ENCODE results near the gene TCF12. TPM values are rescaled to one million over a fixed set of nuclear protein-coding genes. Genes with fewer than 3 reads are reported as not detected.
A peak's percentile ranks its signal among the peaks of the same experiment; 100 is the strongest.

Gene TCF12
- polyA plus RNA-seq, 1 donor = 69.4 TPM

DNA sequence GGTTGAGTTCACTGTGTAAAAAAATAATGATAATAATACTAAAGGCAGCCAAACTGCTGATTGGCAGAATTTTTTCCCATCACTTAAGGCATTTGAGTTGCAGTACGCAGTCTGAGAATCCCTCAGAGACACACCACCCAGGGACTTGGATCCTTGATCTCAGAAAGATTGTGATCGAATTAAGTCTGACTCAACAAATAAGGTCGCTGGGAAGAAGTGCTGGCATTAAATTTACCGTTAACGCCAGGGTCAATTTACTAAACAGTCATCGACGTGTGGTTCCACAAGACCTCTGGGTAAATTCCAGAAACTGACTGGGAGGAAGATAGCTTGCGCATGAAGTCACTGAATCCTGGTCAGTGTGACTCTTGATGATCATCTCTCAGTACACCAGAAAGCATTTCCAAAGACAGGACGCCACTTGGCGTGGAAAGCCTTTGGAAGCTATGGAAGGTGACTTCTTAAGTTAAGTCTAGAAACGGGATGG is 409.6 kb downstream of the TCF12 start:
- Histone ChIP-seq H3K36me3 (ENCODE audit: control insufficient read depth, insufficient read depth, low read length) (no peaks in the 10 kb centered on the region), H3K27me3 (ENCODE audit: control insufficient read depth, insufficient read depth, low read length) (no peaks in the 10 kb centered on the region), H3K9me3 (ENCODE audit: control insufficient read depth, low read depth, low read length) (no peaks in the 10 kb centered on the region), H3K27ac (ENCODE audit: low read length) (peak overlapping the region; percentile 81), H3K4me3 (ENCODE audit: low read length) (no peak overlapping the region), H3K4me1 (ENCODE audit: control insufficient read depth, insufficient read depth, low read length) (peaks cover 38% of the 10 kb centered on the region)
- no CpG with 5 or more reads among the region's 11 CpGs for WGBS (ENCODE audit: insufficient coverage, low lambda C conversion rate)
- no peak for DNase-seq

DNA sequence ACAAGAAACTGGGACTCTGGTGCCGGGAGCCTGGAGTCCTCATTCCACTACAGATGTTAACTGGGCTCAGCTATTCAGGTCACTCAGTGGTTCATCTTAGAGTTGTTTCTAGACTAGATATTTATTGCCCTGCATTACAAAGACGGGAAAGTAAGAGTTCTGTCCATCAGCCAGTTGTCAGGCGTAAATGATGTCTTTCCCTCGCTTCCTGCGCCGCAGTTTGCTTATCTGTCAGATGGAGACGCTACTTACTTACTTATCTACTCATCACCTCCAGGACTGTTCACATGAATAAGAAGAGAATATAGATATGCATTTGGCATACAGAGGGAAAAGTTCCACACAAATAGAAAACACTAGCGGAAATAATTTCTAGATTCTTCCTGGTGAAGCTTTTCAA is 410.0 kb downstream of the TCF12 start:
- no peak for DNase-seq
- Histone ChIP-seq H3K4me1 (ENCODE audit: control insufficient read depth, insufficient read depth, low read length) (peaks cover 34% of the 10 kb centered on the region), H3K4me3 (ENCODE audit: low read length) (no peak overlapping the region), H3K36me3 (ENCODE audit: control insufficient read depth, insufficient read depth, low read length) (no peaks in the 10 kb centered on the region), H3K27ac (ENCODE audit: low read length) (no peak overlapping the region), H3K9me3 (ENCODE audit: control insufficient read depth, low read depth, low read length) (no peaks in the 10 kb centered on the region), H3K27me3 (ENCODE audit: control insufficient read depth, insufficient read depth, low read length) (no peaks in the 10 kb centered on the region)
- 100% methylated on average over 1 of the region's 8 CpGs for WGBS (ENCODE audit: insufficient coverage, low lambda C conversion rate)

DNA sequence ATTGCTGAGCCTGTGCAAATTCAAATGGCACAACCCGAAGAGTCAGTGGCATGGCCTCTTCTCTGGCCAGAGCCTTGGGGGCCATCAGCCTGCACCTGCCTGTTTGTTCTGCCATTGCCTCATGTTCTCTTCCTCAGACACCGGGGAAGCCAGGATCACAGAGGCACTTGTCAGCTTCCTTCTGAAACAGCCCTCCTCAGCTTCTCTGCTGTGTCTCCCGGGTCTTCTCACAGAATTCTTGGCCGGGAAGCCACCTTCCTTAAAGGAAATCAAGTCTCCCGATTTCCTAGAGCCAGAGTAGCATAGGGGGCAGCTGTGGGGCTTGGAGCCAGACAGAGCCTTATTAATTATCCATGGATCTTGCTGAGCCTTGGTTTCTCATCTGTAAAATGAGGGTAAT is 410.5 kb downstream of the TCF12 start:
- Histone ChIP-seq H3K4me1 (ENCODE audit: control insufficient read depth, insufficient read depth, low read length) (peaks cover 33% of the 10 kb centered on the region), H3K4me3 (ENCODE audit: low read length) (no peak overlapping the region), H3K27me3 (ENCODE audit: control insufficient read depth, insufficient read depth, low read length) (no peaks in the 10 kb centered on the region), H3K27ac (ENCODE audit: low read length) (no peak overlapping the region), H3K36me3 (ENCODE audit: control insufficient read depth, insufficient read depth, low read length) (no peaks in the 10 kb centered on the region), H3K9me3 (ENCODE audit: control insufficient read depth, low read depth, low read length) (no peaks in the 10 kb centered on the region)
- no peak for DNase-seq
- no CpG with 5 or more reads among the region's 5 CpGs for WGBS (ENCODE audit: insufficient coverage, low lambda C conversion rate)

DNA sequence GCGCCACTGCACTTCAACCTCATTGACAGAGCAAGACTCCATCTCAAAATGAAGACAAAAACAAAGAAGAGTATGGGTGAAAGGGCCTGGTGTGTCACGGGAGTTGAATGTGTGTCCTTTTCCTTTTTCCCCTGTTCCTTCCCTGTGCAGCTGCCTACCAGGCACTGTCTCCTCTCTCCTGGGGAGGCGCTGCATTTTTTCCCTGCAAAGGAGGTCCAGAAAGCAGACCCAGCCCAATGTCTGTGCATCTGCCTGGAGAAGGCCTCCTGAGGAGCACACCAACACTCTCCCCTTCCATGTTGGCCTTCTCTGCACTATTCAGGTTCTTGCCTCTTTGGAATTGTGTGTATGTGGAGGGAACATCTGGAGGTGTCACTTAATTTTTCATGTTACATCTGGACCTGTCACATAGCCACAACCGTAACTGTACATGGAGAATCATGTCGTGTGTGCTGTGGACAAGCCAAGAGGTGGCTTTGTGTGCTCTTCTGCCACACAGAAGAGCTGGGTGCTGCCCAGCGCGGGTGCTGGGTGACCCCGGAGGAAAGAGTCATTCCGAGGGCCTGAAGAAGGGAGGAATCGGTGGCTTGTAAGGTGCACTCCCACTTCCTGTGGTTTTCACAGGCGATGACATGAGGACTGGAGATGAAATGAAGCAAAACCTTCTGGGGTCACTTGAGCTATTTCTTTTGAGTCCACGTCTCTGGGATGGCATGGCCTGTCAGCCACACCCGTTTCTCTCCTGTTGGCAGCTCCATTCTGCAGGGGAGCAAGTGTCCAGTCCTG is 411.3 kb downstream of the TCF12 start:
- H3K4me1 ChIP-seq (ENCODE audit: control insufficient read depth, insufficient read depth, low read length) = peaks cover 40% of the 10 kb centered on the region
- H3K9me3 ChIP-seq (ENCODE audit: control insufficient read depth, low read depth, low read length) = no peaks in the 10 kb centered on the region
- H3K27ac ChIP-seq (ENCODE audit: low read length) = no peak overlapping the region
- no peak overlapping the region for H3K4me3 ChIP-seq (ENCODE audit: low read length)
- no peaks in the 10 kb centered on the region for H3K36me3 ChIP-seq (ENCODE audit: control insufficient read depth, insufficient read depth, low read length)
- WGBS (ENCODE audit: insufficient coverage, low lambda C conversion rate) = no CpG with 5 or more reads among the region's 13 CpGs
- no peak for DNase-seq
- H3K27me3 ChIP-seq (ENCODE audit: control insufficient read depth, insufficient read depth, low read length) = no peaks in the 10 kb centered on the region

DNA sequence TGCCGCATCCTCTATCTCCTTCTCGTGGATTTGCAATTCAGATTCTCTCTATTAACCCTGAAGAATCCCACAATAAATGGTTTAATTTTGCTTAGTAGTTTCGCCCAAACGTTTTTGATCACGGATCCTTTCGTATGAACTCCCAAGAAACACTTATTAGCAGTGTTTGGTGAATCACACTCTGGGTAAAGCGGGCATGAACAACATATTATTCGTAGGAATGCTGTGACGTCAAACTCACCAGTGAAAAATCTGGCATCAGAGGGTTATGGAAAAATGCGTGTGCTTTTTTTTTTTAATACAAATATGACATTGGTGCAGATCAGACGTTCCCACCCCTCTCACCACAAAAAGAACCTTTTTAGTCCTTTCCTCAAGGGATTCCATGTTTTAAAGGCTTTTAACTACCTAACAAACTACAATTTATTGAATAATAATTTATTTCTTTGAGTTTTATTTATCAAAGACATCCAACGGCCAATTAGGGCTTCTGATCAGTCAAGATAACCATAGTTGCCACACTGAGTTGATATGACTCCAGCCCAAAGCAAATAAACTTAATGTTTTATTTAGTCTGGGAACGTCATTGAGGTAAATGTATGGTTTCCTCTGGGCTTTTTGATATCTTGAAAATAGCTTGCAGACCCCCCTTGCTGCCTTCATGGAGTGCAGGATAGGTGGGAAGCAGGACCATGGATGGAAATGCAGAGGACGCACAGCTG is 412.3 kb downstream of the TCF12 start:
- no peak for DNase-seq
- Histone ChIP-seq H3K4me3 (ENCODE audit: low read length) (no peak overlapping the region), H3K27me3 (ENCODE audit: control insufficient read depth, insufficient read depth, low read length) (no peaks in the 10 kb centered on the region), H3K4me1 (ENCODE audit: control insufficient read depth, insufficient read depth, low read length) (peaks cover 42% of the 10 kb centered on the region), H3K27ac (ENCODE audit: low read length) (no peak overlapping the region), H3K9me3 (ENCODE audit: control insufficient read depth, low read depth, low read length) (no peaks in the 10 kb centered on the region), H3K36me3 (ENCODE audit: control insufficient read depth, insufficient read depth, low read length) (no peaks in the 10 kb centered on the region)
- 89% methylated on average over 8 of the region's 14 CpGs for WGBS (ENCODE audit: insufficient coverage, low lambda C conversion rate)

DNA sequence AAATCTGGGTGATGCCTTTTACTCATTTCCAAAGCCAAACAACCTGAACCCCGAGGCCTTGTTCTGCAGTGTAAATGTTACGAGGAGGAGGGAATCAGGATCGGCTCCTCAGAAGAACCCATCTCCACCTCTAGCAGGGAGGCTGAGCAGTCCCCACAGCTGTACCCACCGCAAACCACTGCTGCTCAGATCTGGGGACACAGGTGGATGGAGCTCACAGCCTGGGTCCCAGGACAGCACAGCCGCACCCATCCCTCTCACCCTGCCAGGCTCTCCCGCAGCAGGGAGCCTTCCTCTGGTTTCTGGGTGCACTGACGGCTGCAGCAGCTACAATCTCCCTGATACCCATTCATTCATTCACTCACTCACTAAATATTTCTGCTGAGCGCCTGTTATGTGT is 413.9 kb downstream of the TCF12 start:
- no peaks in the 10 kb centered on the region for H3K27me3 ChIP-seq (ENCODE audit: control insufficient read depth, insufficient read depth, low read length)
- no peaks in the 10 kb centered on the region for H3K36me3 ChIP-seq (ENCODE audit: control insufficient read depth, insufficient read depth, low read length)
- H3K4me3 ChIP-seq (ENCODE audit: low read length) = no peak overlapping the region
- H3K27ac ChIP-seq (ENCODE audit: low read length) = no peak overlapping the region
- peaks cover 30% of the 10 kb centered on the region for H3K4me1 ChIP-seq (ENCODE audit: control insufficient read depth, insufficient read depth, low read length)
- no peak for DNase-seq
- no CpG with 5 or more reads among the region's 8 CpGs for WGBS (ENCODE audit: insufficient coverage, low lambda C conversion rate)
- H3K9me3 ChIP-seq (ENCODE audit: control insufficient read depth, low read depth, low read length) = no peaks in the 10 kb centered on the region

DNA sequence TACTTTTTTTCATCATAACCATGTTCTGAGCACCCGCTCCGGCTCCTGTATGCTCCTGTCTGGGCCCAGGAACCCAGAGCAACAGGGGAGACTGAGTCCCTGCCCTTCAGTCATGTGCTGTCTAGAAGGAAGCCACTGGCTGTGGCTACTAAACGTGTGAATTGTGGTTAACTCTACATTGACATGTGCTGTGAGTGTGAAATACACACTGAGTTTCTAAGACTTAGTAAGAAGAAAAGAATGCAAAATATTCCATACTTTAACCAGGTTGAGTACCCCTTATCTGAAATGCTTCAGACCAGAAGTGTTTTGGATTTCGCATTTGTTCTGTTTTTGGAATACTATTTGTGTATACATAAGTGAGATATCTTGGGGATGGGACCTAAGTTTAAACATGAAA is 415.0 kb downstream of the TCF12 start:
- no peak for DNase-seq
- H3K4me3 ChIP-seq (ENCODE audit: low read length) = no peak overlapping the region
- no peak overlapping the region for H3K27ac ChIP-seq (ENCODE audit: low read length)
- no peaks in the 10 kb centered on the region for H3K27me3 ChIP-seq (ENCODE audit: control insufficient read depth, insufficient read depth, low read length)
- H3K4me1 ChIP-seq (ENCODE audit: control insufficient read depth, insufficient read depth, low read length) = peaks cover 20% of the 10 kb centered on the region
- WGBS (ENCODE audit: insufficient coverage, low lambda C conversion rate) = 83% methylated on average over 1 of the region's 4 CpGs
- no peaks in the 10 kb centered on the region for H3K36me3 ChIP-seq (ENCODE audit: control insufficient read depth, insufficient read depth, low read length)
- no peaks in the 10 kb centered on the region for H3K9me3 ChIP-seq (ENCODE audit: control insufficient read depth, low read depth, low read length)

DNA sequence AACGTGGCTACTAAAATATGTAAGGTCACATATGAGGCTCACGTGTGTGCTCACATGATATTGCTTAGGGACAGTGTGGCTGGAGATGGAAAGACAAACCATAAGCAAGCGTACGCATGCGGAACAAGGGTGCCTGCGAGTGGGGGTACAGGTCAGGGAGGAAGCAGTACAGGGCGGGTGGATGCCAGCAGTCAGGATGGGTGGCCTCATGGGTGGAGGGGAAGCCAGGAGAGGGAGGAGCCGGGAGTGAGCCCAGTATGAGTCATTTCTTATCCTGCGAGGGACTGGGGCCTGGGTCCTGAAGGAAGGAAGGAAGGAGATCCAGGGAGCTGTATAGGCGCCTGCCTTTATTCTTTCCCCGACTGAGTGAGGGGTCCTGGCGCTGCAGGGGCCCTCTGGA is 415.8 kb downstream of the TCF12 start:
- no CpG with 5 or more reads among the region's 12 CpGs for WGBS (ENCODE audit: insufficient coverage, low lambda C conversion rate)
- no peak overlapping the region for H3K4me3 ChIP-seq (ENCODE audit: low read length)
- H3K4me1 ChIP-seq (ENCODE audit: control insufficient read depth, insufficient read depth, low read length) = peaks cover 20% of the 10 kb centered on the region
- H3K9me3 ChIP-seq (ENCODE audit: control insufficient read depth, low read depth, low read length) = no peaks in the 10 kb centered on the region
- DNase-seq = peak in 1 of 2 donors; percentile 70
- H3K36me3 ChIP-seq (ENCODE audit: control insufficient read depth, insufficient read depth, low read length) = no peaks in the 10 kb centered on the region
- no peaks in the 10 kb centered on the region for H3K27me3 ChIP-seq (ENCODE audit: control insufficient read depth, insufficient read depth, low read length)
- H3K27ac ChIP-seq (ENCODE audit: low read length) = no peak overlapping the region

DNA sequence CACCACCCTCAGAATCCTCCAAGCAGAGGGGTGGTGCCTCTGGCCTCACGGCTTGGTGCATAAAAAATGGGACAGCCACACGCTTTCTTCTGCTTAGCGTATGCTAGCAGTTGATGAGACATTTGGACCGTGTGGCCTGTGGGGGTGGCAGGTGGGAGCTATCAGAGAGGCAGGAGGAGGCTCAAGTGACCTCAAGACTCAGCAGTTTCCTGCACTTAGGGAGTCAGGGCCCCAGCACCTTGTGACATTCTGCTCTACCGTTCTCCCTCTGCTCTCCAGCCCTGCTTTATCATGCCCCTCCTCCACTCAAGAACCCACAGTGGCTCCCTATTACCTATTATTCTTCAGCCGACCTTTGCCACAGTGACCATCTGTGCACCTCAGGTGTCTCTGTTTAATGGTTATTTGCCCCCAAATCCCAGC is 416.9 kb downstream of the TCF12 start:
- Histone ChIP-seq H3K4me1 (ENCODE audit: control insufficient read depth, insufficient read depth, low read length) (peaks cover 20% of the 10 kb centered on the region), H3K9me3 (ENCODE audit: control insufficient read depth, low read depth, low read length) (no peaks in the 10 kb centered on the region), H3K27ac (ENCODE audit: low read length) (peak overlapping the region; percentile 3), H3K27me3 (ENCODE audit: control insufficient read depth, insufficient read depth, low read length) (no peaks in the 10 kb centered on the region), H3K4me3 (ENCODE audit: low read length) (no peak overlapping the region), H3K36me3 (ENCODE audit: control insufficient read depth, insufficient read depth, low read length) (no peaks in the 10 kb centered on the region)
- 67% methylated on average over 1 of the region's 6 CpGs for WGBS (ENCODE audit: insufficient coverage, low lambda C conversion rate)
- peak; percentile 70 to 81 for DNase-seq

DNA sequence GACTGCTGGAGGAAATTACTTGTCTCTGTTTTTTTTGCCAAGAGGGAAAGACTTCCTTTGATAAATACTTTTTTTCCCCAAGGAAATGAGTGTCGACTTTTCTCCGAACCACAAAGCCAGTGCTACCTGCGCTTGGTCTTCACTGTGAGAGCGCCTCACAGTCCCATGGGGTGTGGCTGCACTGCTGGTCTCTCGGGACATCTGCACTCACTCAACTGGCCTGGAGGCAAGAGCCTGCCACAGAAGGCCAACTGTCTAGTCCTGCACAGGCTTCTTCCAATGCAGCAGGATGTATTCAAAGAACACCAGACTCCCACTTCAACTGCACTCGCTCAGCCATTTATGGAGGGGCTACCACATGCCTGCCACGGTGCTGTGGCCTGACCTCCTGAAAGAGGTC is 417.3 kb downstream of the TCF12 start:
- WGBS (ENCODE audit: insufficient coverage, low lambda C conversion rate) = no CpG with 5 or more reads among the region's 7 CpGs
- no peaks in the 10 kb centered on the region for H3K9me3 ChIP-seq (ENCODE audit: control insufficient read depth, low read depth, low read length)
- peaks cover 20% of the 10 kb centered on the region for H3K4me1 ChIP-seq (ENCODE audit: control insufficient read depth, insufficient read depth, low read length)
- no peak overlapping the region for H3K4me3 ChIP-seq (ENCODE audit: low read length)
- H3K27ac ChIP-seq (ENCODE audit: low read length) = no peak overlapping the region
- peak in 1 of 2 donors; percentile 23 for DNase-seq
- H3K36me3 ChIP-seq (ENCODE audit: control insufficient read depth, insufficient read depth, low read length) = no peaks in the 10 kb centered on the region
- H3K27me3 ChIP-seq (ENCODE audit: control insufficient read depth, insufficient read depth, low read length) = no peaks in the 10 kb centered on the region

Data from large intestine (tissue), 3 donors.